NT2/D1 (cell line): ENCODE results near the gene INPP5D.

Source experiments
- SUZ12 ChIP-seq: IDR thresholded peaks from 2 replicates; pipeline ENCODE4 v1.6.1; 2011; ENCODE audit not compliant: insufficient read length, insufficient read depth; ENCODE audit errors: extremely low read depth
- YY1 ChIP-seq: IDR thresholded peaks from 2 replicates; pipeline ENCODE4 v1.6.1; 2011; ENCODE audit not compliant: insufficient read length, insufficient read depth
- ZNF274 ChIP-seq: IDR thresholded peaks from 2 replicates; pipeline ENCODE4 v1.6.1; 2011; ENCODE audit warnings: mild to moderate bottlenecking, low read depth, low read length

DNA sequence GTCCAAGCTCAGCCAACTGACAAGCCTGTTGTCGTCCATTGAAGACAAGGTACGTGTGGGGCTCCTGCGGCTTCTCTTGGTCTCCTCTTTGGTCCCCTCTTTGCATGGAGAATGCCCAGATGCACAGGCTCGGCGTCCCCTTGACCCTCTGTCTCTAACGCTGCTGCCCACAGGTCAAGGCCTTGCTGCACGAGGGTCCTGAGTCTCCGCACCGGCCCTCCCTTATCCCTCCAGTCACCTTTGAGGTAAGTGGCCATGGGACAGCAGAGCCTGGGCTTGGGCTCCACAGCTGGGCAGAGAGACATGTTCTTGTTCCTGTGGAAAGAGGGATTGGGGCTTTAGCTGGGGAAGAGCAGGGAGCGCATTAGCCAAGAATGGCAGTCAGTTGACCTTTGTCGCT, 86.1 kb downstream of the INPP5D start:
- no peak for TF ChIP-seq SUZ12
- no peak for TF ChIP-seq YY1
- TF ChIP-seq ZNF274, result no peak
